Spleen (tissue), 11 donors: ENCODE results near the gene SLC26A11. TPM values are rescaled to one million over a fixed set of nuclear protein-coding genes. Genes with fewer than 3 reads are reported as not detected.

Experiments
- DNase-seq: peaks from one replicate; pipeline ENCODE4 v3.0.0-alpha.2; 2020
- H3K27ac ChIP-seq, 8 donors: fragments of 200-600 bp; sonication (generic) in 7 of 8; 1 replicate in 4 of 8; 2 replicates in 4 of 8; pipeline versions ENCODE4 v1.5.0 to v1.8.0; 2016 to 2021; ENCODE audit warnings: inconsistent platforms in 4 of 8, mild to moderate bottlenecking in 4 of 8, moderate library complexity in 1 of 8
- H3K27me3 ChIP-seq, 7 donors: fragments of 200-600 bp; sonication (generic) in 6 of 7; replicated peaks in 1 of 7; 1 replicate in 4 of 7; 2 replicates in 3 of 7; pipeline versions ENCODE4 v1.5.0 to v1.8.0; 2016 to 2021; ENCODE audit warnings: inconsistent platforms in 3 of 7, mild to moderate bottlenecking in 1 of 7
- H3K36me3 ChIP-seq, 6 donors: fragments of 200-600 bp; sonication (generic) in 5 of 6; 1 replicate in 4 of 6; 2 replicates in 2 of 6; pipeline versions ENCODE4 v1.5.0 to v1.8.0; 2016 to 2021; ENCODE audit warnings: inconsistent platforms in 2 of 6
- H3K4me1 ChIP-seq, 6 donors: fragments of 200-600 bp; sonication (generic) in 5 of 6; 1 replicate in 3 of 6; 2 replicates in 3 of 6; pipeline versions ENCODE4 v1.5.0 to v1.8.0; 2016 to 2021; ENCODE audit warnings: inconsistent platforms in 3 of 6
- H3K4me3 ChIP-seq, 8 donors: fragments of 200-600 bp; sonication (generic) in 7 of 8; 1 replicate in 4 of 8; 2 replicates in 4 of 8; pipeline versions ENCODE4 v1.5.0 to v1.8.0; 2016 to 2021; ENCODE audit warnings: inconsistent platforms in 4 of 8, mild to moderate bottlenecking in 4 of 8, moderate library complexity in 2 of 8
- H3K9me3 ChIP-seq, 8 donors: fragments of 200-600 bp; sonication (generic) in 7 of 8; 1 replicate in 4 of 8; 2 replicates in 4 of 8; pipeline versions ENCODE4 v1.5.0 to v1.8.0; 2016 to 2021; ENCODE audit warnings: inconsistent platforms in 4 of 8
- POLR2A ChIP-seq, 3 donors: fragments of 450-650 bp; IDR thresholded peaks; one replicate each; pipeline ENCODE4 v1.5.1; 2017; ENCODE audit warnings: antibody characterized with exemption in 3 of 3, mild to moderate bottlenecking in 1 of 3
- POLR2AphosphoS5 ChIP-seq, 3 donors: sonication (generic); formaldehyde crosslinking; IDR thresholded peaks; one replicate each; pipeline ENCODE4 v1.5.1; 2017; ENCODE audit warnings: antibody characterized with exemption in 3 of 3
- WGBS, 5 donors: extraction: QIAGEN DNeasy Blood & Tissue Kit in 3 of 5; methylation state at CpG; one replicate each; pipeline versions ENCODE4 v1.1.5 to v1.1.7; 2013 to 2018; 5-methylcytosine and 5-hydroxymethylcytosine counted together
- intact Hi-C: fragments of 100-400 bp; cut with DNase I; formaldehyde crosslinking; loops from one replicate; pipeline ENCODE4 v1.15.0; 2023; ENCODE audit warnings: low total_unique reads
- polyA plus RNA-seq, 3 donors: library from polyadenylated mRNA; stranded (reverse); fragments of 200-250 nt; gene quantifications; one replicate each; pipeline ENCODE4 v1.2.1, GENCODE V29; 2013
- total RNA-seq, 7 donors: library from RNA; depleted of rRNA in 3 of 7; stranded (reverse); fragments of >200 nt in 3 of 7; fragmentation: NEBNext Ultra II Directional in 4 of 7; extraction: Animal tissue kit (Norgen Biotek cat#: 25700) in 4 of 7; gene quantifications; one replicate each; pipeline versions ENCODE4 v1.1.0 to v1.2.1, GENCODE V29; 2016 to 2021
- TF ChIP-seq, protein P1 (sequence below), 11 experiments: fragments of 200-600 bp in 7 of 11; fragments of 450-650 bp in 4 of 11; sonication (generic) in 4 of 11; IDR thresholded peaks in 8 of 11; conservative IDR thresholded peaks in 3 of 11; 1 replicate in 7 of 11; 2 replicates in 4 of 11; pipeline versions ENCODE4 v1.4.0 to v1.8.0; 2016 to 2021; ENCODE audit warnings: antibody characterized with exemption in 11 of 11, inconsistent platforms in 4 of 11, mild to moderate bottlenecking in 1 of 11
- donor health status: healthy with polysubstance abuse.
- donor health status: DM: no; HTN: no; CAD: no; lungs with moderate emphysema.
- donor health status: DM: no; HTN: no; CAD: no.
- donor health status: Bipolar disorder and iron deficiency.
- donor health status: healthy.
- donor health status: DM: no; HTN: no; CAD: no.
- donor health status: DM: yes; HTN: yes; CAD: no.

SLC26A11 gene
- total and polyA plus RNA-seq, 10 donors: 6.8 to 39.7 (median 30.5) TPM

DNA sequence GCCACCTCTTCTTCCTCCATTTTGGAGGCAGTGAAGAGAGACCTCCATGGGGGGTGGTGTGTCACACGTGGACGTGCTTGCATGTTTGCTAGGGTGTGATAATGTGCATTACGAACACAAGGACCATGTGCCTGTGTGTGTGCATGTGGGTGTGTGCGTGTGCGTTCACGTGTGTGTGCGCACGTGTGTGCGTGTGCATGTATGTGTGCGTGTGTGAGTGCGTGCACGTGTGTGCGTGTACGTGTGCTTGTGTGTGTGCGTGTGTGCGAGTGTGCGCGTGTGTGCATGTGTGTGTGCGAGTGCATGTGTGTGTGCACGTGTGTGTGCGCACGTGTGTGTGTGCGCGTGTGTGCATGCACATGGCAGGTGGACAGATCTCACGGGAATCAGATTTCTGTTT, 69.9 kb downstream of the SLC26A11 start:
- WGBS, 5 donors: 85 to 96% (median 93%) methylated on average over 25 of the region's 25 CpGs

DNA sequence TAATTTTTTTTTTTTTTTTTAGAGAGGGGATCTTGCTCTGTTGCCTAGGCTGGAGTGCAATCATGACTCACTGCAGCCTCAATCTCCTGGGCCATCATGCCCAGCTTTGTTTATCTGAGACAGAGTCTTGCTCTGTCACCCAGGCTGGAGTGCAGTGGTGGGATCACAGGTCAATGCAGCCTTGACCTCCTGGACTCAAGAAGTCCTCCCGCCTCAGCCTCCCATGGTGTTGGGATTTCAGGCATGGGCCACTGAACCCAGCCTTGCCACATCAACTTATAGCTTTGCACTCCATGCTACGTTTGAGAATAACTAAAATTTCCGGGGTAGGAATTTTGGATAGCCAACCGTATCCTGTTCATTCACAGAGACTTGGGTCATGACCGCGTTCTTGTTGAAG, 71.0 kb downstream of the SLC26A11 start:
- intact Hi-C loops: no loop called here
- no peaks in the 10 kb centered on the region for H3K9me3 ChIP-seq
- no peak for TF ChIP-seq POLR2A (IDR thresholded peaks at IDR 0.05)
- TF ChIP-seq, protein P1, sequence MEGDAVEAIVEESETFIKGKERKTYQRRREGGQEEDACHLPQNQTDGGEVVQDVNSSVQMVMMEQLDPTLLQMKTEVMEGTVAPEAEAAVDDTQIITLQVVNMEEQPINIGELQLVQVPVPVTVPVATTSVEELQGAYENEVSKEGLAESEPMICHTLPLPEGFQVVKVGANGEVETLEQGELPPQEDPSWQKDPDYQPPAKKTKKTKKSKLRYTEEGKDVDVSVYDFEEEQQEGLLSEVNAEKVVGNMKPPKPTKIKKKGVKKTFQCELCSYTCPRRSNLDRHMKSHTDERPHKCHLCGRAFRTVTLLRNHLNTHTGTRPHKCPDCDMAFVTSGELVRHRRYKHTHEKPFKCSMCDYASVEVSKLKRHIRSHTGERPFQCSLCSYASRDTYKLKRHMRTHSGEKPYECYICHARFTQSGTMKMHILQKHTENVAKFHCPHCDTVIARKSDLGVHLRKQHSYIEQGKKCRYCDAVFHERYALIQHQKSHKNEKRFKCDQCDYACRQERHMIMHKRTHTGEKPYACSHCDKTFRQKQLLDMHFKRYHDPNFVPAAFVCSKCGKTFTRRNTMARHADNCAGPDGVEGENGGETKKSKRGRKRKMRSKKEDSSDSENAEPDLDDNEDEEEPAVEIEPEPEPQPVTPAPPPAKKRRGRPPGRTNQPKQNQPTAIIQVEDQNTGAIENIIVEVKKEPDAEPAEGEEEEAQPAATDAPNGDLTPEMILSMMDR (IDR thresholded peaks at IDR 0.05 in 8 of 11, conservative IDR thresholded peaks at IDR 0.05 in 3 of 11): no peak
- no peak for TF ChIP-seq POLR2AphosphoS5 (IDR thresholded peaks at IDR 0.05)
- peaks cover 0 to 100% (median 85%) of the 10 kb centered on the region in 6 donors for H3K36me3 ChIP-seq
- no peak for DNase-seq
- no peak overlapping the region for H3K4me3 ChIP-seq
- H3K27ac ChIP-seq: no peak overlapping the region
- H3K4me1 ChIP-seq: peaks cover 0 to 42% (median 15%) of the 10 kb centered on the region in 6 donors
- WGBS, 5 donors: 93 to 100% (median 95%) methylated on average over 6 of the region's 6 CpGs
- no peaks in the 10 kb centered on the region for H3K27me3 ChIP-seq

More for the DNA sequence above, 69.9 kb downstream of the SLC26A11 start:
- TF ChIP-seq POLR2AphosphoS5 (IDR thresholded peaks at IDR 0.05) (peak; percentile 37 to 63 (median 48)), POLR2A (IDR thresholded peaks at IDR 0.05) (no peak)
- TF ChIP-seq, protein P1 (IDR thresholded peaks at IDR 0.05 in 8 of 11, conservative IDR thresholded peaks at IDR 0.05 in 3 of 11): no peak
- H3K27me3 ChIP-seq: no peaks in the 10 kb centered on the region
- no peak overlapping the region for H3K4me3 ChIP-seq
- H3K4me1 ChIP-seq: peaks cover 0 to 53% (median 20%) of the 10 kb centered on the region in 6 donors
- peak; percentile 56 for DNase-seq
- H3K36me3 ChIP-seq: peaks cover 0 to 100% (median 74%) of the 10 kb centered on the region in 6 donors
- H3K9me3 ChIP-seq: no peaks in the 10 kb centered on the region
- peak overlapping the region in 4 of 8 donors; percentile 4 to 56 (median 40) for H3K27ac ChIP-seq
- intact Hi-C loops: no loop called here

GRCh38 chr17:80291691-80292487, 71.7 kb downstream of the SLC26A11 start:
- intact Hi-C loops: no loop called here
- peaks cover 0 to 100% (median 92%) of the 10 kb centered on the region in 6 donors for H3K36me3 ChIP-seq
- DNase-seq: peak; percentile 28
- no peaks in the 10 kb centered on the region for H3K27me3 ChIP-seq
- TF ChIP-seq, protein P1 (IDR thresholded peaks at IDR 0.05 in 8 of 11, conservative IDR thresholded peaks at IDR 0.05 in 3 of 11): no peak
- peak in 1 of 3 donors; percentile 20 for TF ChIP-seq POLR2AphosphoS5 (IDR thresholded peaks at IDR 0.05)
- H3K4me1 ChIP-seq: peaks cover 0 to 36% (median 13%) of the 10 kb centered on the region in 6 donors
- WGBS, 5 donors: 93 to 97% (median 96%) methylated on average over 20 of the region's 20 CpGs
- H3K4me3 ChIP-seq: no peak overlapping the region
- H3K27ac ChIP-seq: peak overlapping the region in 1 of 8 donors; percentile 4
- no peaks in the 10 kb centered on the region for H3K9me3 ChIP-seq

GRCh38 chr17:80292521-80292971, 72.3 kb downstream of the SLC26A11 start:
- H3K27me3 ChIP-seq: no peaks in the 10 kb centered on the region

More at GRCh38 chr17:80292521-80292971, 72.3 kb downstream of the SLC26A11 start:
- peak overlapping the region in 2 of 8 donors; percentile 4 to 39 for H3K27ac ChIP-seq
- TF ChIP-seq POLR2AphosphoS5 (IDR thresholded peaks at IDR 0.05): peak in 2 of 3 donors; percentile 27 to 36
- TF ChIP-seq, protein P1 (IDR thresholded peaks at IDR 0.05 in 8 of 11, conservative IDR thresholded peaks at IDR 0.05 in 3 of 11): no peak
- H3K36me3 ChIP-seq: peaks cover 0 to 100% (median 98%) of the 10 kb centered on the region in 6 donors
- no peaks in the 10 kb centered on the region for H3K9me3 ChIP-seq
- 85 to 93% (median 91%) methylated on average over 10 of the region's 10 CpGs for WGBS, 5 donors
- H3K4me3 ChIP-seq: no peak overlapping the region
- peaks cover 0 to 29% (median 10%) of the 10 kb centered on the region in 6 donors for H3K4me1 ChIP-seq
- DNase-seq: peak; percentile 44
- intact Hi-C loops: no loop called here
